ENCODE results near the gene DNM1.
A peak's percentile ranks its signal among the peaks of the same experiment; 100 is the strongest.

Gene DNM1

DNA sequence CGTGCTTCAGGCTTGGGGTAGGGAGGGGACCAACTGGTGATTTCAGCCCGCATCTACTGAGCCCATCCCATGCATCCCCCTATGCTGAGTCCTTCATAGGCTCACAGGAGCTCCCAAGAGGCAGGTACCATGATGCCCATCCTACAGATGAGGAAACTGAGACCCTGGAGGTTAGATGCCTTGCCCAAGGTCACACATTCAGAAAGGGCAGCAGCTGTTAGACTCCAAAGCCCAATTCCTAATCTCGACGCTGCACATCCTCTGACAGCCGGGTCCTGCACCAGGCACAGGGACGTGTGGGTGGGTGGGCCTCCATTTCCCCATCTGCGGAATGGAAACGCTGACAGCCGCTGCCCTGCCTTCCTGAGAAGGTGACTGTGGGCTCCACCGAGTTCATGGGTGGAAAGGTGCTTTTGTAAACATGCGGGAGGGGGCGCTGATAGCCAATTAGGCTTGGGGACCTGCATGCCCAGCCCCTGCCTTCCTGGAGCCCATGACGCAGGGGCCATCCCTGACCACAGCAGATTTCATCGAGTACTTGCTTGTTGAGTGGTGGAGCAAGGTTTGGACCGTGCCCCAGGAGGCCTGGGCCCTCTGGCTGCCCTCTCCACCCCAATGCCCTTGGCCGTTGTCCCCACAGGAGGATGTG, 2.2 kb downstream of the DNM1 start:
- DNase-seq (ENCODE audit: low read depth in 2 of 2): no peak

DNA sequence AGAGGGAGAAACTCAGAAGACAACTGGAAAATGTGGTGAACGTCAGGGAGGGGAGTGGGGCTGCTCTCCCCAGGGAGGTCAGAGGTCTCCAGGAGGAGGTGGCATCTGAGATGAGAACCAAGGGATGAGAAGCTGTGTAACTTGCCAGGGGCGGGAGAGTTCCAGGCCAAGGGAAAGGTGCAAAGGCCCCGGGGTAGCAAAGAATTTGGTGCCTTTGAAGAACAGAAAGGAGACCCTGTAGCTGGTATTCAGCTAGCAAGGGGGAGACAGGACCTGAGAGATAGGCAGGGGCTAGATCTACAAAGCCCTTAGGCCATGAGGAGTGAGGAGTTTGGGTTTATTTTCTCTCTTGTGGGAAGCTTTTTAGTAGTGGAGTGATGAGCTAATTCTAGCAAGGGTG, 3.3 kb downstream of the DNM1 start:
- DNase-seq (ENCODE audit: low read depth in 2 of 2): no peak

DNA sequence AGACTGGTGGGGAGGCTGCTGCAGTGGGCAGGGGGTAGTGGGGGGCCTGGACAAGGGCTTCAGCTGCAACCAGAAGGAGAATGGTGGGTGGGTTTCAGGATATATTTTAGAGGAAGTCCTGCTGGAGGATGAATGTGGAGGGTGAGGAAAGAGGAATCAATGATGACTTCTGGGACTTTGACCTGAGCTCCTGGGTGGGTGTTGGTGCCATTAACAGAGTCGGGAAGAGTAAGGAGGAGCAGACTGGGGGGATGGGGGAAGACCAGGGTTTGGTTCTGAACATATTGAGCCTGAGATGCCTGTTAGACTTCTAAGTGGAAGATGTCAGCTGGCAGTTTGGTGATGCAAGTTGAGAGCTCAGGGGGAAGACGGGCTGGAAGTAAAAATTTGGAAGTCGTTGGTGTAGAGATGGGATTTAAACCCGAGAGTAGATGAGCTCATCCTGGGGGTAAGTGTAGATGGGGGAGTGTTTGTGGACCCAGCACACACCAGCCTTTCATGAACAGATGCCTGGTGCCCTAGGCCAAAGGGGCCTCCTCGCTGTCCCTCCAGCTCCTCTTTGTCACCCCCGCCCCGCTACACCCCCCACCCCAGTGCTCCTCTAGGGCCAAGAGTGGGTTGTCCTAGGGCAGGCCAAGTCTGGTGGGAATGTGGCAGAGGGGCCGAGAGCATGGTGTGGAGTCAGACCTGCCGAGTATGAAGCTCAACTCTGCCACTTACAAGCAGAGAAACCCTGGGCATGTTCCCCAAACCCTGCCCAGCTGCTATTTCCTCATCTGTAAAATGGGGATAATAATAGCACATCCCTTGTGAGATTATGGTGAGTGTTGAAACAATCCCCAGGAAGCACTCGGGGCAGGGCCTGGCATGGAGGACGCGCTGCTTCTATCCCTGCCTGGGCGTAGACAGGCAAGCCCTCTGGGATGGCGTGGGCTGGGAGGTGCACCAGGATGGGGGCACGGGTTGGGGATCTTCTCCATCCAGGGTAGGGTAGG, 4.0 kb downstream of the DNM1 start:
- no peak for DNase-seq (ENCODE audit: low read depth in 2 of 2)

DNA sequence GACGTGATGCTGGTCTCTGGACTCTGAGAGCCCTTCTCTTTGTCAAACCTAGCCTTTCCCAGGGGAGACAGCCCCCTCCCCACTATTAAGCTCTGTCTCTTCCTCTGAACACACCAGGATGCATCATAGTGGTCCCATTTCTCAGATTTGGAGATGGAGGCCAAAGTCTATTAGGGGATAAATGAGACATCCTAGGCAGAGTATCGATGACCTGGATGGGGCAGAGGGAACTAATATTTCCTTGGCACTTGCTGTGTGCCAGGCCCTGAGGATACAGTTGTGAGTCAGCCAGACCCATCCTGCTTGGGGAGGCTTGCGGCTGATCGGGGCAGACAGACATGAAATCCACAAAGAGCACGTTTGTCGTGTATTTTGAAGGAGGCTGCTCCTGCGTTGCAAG, 5.2 kb downstream of the DNM1 start:
- DNase-seq (ENCODE audit: low read depth in 2 of 2): no peak

DNA sequence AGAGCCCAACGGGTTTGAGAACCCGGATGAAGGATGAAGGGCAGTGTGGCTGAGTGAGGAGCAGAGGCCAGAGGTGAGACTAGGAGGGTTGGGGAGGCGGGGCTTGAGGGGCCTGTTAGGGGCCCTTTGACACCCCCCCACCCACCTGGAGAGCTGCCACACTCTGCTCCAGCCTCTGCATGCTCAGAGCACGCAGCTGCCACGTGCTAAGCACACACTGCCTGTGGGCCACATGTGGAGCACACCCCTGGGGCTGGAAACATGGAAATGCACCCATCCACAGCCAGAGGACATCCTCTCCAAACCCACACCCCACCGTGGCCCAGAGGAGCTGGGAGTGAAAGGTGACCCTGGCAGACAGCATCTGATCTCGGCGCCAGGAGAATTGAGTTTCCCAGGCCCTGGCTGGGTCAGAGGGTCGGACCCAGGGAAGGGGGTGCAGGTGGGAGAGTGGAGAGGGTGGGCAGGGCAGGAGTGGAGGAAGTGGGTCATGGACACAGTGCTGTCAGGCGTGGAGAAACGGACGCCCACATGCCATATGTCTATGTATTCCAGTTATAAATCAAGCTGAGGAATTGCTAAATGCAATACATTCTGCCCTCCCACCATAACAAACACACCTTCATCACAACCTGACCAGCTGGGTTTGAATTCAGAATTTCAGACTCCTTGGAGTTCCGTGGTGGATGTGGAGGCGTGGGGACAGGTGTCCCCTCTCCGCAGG, 5.9 kb downstream of the DNM1 start:
- DNase-seq (ENCODE audit: low read depth in 2 of 2): no peak

DNA sequence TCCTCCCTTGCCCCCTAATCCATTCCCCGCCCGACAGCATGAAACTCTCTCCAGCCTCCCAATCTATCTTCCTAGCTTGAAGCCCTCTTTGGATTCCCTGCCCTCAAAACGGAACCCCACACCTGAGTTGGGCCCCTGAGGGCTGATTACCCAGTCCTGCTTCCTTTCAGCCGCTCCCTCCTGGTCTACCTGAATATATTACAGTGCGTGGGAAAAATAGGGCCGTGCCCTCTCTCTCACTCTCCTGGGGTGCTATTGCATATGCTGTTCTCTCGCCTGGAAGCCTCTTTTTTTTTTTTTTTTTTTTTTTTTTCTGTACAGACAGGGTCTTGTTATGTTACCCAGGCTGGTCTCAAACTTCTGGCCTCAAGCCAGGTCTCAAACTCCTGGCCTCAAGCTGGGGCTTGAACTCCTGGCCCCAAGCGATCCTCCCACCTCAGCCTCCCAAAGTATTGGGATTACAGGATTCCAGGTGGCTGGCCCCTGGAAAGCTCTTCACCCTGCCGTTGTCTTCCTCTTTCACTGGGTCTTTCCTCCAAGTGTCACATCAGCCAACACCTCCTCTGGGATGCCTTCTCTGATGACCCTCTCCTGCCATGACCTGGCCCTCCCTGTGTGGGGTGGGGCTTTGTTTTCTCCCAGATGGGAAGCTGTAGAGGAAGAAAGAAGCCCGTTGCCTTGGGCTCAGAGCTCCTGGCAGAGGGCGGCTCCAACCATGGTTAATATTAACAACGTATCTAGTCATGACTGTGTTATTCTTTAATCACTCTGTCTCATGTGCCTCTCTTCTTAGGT, 8.2 kb downstream of the DNM1 start:
- no peak for DNase-seq (ENCODE audit: low read depth in 2 of 2)

DNA sequence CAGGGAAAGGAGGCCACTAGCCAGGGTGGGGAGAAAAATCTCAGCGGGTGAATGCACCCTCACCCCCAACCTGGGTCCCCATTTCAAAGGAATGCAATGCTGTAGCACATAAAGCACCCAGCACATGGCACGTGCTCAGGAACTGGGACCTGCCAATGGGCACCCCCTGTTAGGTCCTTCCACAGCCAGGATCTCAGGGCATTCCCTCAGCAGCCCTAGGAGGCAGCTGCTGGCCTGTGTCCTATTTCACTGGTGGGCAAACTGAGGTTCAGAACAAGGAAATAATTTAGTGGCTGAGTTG, 8.8 kb downstream of the DNM1 start:
- no peak for DNase-seq (ENCODE audit: low read depth in 2 of 2)

DNA sequence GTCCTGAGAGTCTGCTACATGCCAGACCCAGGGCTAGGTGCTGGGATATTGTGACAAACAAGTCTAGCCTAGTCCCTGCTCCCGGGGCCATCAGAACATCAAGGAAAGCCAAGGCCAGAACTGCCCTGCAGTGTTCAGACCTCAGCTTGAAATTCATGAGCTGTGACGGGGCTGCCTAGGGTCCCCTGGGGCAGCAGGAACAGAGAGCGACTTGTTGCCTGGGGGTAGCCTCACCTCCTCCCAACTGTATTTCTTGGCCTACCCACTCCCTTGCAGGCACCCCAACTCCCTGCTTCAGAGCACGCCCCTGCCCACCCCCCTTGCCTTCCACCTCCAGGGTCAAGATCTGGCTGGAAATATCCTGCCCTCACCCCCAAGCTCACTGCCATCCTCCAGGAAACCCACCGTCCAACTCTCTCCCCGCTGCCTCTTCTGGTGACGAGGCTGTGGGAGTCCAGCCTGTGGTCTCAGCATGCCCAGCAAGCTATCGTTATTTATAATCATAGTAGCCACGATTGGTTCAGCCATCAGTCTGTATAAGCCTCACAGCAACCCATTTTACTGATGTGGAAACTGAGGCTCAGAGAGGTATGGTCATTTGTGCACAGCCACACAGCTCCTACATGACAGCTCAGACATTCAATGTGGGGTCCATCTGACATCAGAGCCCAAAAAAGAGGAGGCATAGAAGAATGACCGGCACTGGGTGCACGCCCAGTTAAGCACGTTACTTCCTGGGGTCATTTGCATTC, 10.7 kb downstream of the DNM1 start:
- DNase-seq (ENCODE audit: low read depth in 2 of 2): no peak

DNA sequence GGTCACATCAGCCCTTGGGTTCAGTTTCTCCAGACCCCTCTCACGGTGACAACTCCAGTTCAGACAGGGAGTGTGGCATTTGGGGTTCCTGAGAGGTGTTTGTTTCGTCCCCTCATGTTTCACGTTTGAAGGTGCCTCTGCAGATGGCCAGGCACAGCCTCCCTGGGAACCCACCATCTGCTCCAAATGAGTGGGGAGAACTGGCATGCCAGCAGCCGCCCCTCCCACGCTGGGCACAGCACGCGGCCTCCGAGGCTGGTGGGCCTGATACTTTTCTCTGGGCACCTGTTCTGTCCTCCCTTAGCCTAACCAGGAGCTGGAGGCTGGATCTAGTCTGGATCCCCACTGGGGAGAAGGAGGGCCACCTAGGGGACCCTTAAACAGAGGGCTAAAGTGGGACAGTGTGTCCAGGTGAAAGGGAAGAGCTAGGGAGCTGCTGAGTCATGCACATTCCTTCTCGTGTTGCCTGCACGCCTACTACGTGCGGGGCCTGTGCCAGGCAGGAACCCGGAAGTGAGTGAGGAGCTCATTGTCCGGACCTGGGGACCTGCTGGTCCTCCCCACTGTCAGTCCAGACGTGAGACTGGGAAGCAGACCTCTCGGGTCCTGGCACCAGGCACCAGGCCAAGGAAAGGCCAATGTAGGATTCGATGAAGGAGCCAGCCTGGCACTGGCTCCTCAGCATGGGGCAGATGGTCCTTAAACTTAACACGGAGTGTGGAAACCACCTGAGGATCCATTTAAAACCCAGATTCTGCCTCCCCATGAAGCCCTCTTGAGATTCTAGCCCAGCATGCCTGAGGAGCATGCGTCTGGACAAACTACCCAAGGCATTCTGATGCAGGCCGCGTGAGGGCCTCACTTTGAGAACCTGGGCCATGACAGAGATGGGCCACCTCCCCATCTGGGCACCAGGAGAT, 11.7 kb downstream of the DNM1 start:
- DNase-seq (ENCODE audit: low read depth in 2 of 2): no peak

DNA sequence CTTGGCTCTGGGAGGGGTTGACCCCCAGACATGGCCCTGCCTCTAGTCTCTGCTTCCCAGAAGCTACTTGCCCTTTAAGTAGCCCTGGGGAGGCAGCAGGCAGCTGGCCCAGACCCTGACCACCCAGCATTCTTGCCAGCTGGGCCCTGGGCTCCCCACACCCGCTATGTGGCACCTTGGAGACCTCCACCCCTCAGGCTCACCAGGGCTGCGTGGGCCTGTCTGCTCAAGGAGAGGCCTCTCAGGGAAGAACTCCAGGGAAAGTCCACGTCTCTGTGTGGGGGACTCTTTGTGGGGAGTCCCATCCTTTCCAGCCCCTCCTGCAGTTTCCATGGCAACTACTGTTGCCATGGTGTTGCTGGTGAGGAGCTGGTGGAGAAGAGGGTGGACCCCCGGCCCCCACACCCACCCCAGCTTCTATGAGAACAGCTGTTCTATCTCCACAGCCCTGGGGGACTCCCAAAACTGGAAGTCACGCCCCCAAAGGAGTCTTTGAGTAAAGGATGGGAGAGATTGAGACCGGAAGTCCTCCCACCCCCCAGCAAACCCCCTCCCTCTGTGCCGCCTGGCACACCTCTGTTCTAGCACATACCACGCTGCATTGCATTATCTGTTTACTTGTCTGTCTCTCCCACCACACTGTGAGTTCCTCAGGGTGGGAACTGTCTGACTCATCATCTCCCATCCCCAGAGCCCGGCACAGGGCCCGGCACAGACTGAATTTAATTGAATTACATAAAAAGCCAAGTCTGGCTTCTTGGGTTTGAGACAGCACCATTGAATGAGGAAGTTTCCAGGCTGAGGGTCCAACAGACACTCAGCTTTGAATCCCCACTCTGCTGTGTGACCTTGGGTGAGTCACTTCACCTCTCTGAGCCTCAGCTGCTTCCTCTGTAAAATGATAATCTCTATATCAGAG, 12.6 kb downstream of the DNM1 start:
- no peak for DNase-seq (ENCODE audit: low read depth in 2 of 2)

DNA sequence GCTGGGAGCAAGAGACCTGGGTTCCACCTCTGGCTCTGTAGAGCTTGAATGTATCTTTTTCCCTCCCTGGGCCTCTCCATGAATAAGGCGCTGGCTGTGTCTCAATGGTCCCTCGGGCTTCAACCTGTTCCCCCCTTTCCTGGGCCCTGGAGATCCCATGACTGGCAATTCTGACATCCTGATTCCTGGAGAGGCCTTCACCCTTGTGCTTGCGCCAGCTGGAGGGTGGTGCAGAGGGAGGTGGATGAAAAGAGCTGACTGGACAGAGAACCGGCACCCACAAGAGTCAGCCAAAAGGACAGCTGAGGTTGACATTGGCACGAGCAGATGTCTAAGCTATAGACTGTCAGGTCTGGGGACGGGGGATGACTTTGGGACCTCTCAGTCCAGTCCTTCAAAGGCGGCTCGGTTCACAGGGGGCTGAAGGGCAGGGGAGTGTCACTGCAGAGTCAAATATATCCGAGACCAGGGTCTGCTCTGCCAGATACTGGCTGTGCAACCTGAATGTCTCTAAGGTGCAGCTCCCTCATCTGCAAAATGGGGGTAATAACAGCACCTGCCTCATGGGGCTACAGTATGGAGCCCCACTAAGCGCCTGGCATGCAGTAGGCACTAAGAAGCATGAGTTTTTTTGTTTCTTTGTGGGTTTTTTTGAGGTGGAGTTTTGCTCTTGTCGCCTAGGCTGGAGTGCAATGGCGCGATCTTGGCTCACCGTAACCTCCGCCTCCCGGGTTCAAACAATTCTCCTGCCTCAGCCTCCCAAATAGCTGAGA, 13.8 kb downstream of the DNM1 start:
- no peak for DNase-seq (ENCODE audit: low read depth in 2 of 2)

DNA sequence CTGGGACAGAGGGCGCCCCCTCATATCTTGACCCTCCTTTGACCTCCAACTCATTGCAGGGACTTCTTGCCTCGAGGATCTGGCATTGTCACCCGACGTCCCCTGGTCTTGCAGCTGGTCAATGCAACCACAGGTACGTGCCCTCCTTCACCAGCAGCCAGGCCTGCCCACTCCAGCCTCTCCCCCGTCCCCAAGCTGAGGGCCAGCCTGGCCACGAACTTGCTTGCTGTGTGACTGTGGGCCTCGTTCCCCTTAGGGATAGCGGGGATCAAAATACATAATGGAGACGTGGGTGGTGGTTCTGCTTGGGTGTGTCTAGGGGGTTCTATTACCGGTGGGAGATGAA, 15.0 kb downstream of the DNM1 start:
- DNase-seq (ENCODE audit: low read depth in 2 of 2): no peak

DNA sequence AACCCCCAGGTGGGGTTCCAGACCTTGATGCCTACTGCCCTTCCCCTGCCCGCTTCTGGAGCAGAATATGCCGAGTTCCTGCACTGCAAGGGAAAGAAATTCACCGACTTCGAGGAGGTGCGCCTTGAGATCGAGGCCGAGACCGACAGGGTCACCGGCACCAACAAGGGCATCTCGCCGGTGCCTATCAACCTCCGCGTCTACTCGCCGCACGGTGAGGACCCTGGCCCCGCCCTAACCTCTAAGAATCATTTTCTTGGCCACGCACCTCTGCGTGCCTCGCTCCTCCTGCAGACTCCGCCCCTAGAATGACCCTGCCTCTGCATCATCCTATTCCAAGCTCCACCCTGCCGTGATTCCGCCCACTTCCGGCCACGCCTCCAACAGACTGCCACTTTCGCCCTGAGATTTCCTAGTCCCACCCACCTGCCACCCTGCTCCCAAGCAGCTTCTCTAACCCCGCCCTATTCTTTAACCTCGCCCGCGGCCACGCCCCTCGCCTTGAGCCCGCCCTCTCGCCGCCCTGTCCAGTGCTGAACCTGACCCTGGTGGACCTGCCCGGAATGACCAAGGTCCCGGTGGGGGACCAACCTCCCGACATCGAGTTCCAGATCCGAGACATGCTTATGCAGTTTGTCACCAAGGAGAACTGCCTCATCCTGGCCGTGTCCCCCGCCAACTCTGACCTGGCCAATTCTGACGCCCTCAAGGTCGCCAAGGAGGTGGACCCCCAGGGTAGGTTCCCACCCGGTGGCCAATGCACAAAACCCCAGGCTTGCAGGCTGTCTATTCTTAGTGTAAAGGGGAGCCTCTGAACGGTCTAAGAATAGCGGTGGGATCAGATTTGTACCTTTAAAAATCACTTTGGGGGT, 15.6 kb downstream of the DNM1 start:
- peak; percentile 72 to 83 for DNase-seq (ENCODE audit: low read depth in 2 of 2)

DNA sequence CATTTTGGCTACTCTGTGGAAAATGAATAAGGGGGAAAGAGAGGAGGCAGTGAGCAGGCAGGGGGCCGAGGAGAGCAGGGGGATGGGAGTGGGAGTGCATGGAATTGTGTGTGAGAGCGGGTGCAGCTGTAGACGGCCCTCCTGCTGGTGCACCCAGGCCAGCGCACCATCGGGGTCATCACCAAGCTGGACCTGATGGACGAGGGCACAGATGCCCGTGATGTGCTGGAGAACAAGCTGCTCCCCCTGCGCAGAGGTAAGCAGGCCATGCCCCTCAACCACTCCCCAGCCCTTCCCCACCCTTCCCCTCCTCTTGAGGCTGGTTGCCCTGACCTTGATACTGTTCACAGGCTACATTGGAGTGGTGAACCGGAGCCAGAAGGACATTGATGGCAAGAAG, 16.7 kb downstream of the DNM1 start:
- no peak for DNase-seq (ENCODE audit: low read depth in 2 of 2)

DNA sequence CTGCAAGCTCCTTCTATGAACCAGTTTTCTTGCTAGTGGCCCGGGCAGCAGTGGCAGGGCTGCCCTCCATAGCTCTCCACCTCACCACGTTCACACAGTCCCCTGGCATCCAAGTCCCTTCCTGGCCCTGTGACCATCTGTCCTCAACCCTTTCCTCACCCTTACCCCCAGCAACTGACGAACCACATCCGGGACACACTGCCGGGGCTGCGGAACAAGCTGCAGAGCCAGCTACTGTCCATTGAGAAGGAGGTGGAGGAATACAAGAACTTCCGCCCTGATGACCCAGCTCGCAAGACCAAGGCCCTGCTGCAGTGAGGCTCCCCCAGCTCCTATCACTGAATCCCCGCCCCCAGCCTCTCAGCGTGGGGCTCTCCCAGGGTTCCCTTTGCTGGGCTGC, 18.8 kb downstream of the DNM1 start:
- DNase-seq (ENCODE audit: low read depth in 2 of 2): no peak

DNA sequence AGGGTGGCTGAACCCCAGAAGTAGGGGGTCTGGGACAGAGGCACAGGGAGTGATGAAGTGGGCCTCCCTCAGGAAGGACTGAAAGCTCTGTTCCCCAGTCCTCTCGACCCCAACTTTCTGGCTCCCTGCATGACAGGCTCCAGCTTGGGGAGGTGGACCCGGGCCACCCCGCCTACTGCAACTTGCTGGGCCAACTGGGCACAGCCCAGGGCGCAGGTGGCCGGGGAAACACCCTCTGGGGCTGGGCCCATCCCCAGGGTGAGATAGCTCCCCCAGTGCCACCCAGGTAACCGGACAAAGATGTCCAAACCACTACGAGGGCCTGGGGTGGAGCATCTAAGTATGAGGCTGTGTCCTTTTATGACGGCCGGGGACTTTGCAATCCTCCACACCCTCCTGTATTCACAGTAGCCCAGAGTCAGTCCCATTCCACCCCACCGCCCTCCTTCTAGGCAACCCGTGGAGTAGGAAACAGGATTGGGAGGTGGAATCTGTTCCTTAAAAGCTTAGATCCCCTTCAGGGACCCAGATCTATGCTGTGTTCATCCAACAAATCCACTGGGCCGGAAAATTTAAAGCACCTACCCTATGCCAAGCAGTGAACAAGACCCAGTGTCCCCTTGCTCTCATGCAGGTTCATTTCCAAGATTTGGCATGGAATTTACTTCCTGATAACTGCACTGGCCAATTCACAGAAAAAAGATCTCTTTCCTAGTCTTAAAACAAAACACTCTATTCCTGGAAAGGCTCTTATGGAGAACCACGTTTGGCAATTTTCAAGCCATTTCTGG, 19.9 kb downstream of the DNM1 start:
- no peak for DNase-seq (ENCODE audit: low read depth in 2 of 2)

DNA sequence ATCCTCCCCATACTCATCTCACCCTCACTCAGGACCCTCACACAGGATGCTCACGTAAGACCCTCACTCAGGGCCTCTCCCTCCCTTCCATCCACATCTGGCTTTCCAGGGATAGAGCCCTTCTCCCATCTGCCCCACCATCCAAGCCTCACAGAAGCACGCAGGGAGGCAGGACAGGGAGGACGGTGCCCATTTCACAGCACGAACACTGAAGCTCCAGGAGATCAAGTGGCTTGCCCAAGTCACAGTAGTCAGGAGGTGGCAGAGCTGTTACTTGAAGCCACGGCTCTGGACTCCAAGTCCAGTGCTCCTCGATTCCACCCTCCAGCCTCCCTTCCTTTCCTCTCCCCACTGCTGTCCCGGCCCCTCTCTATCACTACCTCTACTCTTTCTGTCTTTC, 21.7 kb downstream of the DNM1 start:
- DNase-seq (ENCODE audit: low read depth in 2 of 2): no peak
